Breast epithelium (tissue), 4 donors: ENCODE measurements around the gene CSMD2. TPM values are rescaled to one million over a fixed set of nuclear protein-coding genes. Genes with fewer than 3 reads are reported as not detected.

Source experiments
- DNase-seq, 2 donors: peaks; one replicate each; pipeline ENCODE4 v3.0.0-alpha.2; 2019; ENCODE audit warnings: low spot score in 2 of 2
- H3K27ac ChIP-seq, 2 donors: fragments of 200-600 bp; sonication (generic) in 1 of 2; one replicate each; pipeline ENCODE4 v1.5.1; 2016 to 2019; ENCODE audit warnings: mild to moderate bottlenecking in 1 of 2
- H3K27me3 ChIP-seq, 2 donors: fragments of 200-600 bp; sonication (generic) in 1 of 2; one replicate each; pipeline versions ENCODE4 v1.5.1 to v1.6.0; 2017 to 2019; ENCODE audit warnings: control low read depth in 1 of 2, mild to moderate bottlenecking in 1 of 2
- H3K36me3 ChIP-seq: fragments of 200-600 bp; one replicate; pipeline ENCODE4 v1.5.1; 2019
- H3K4me1 ChIP-seq, 2 donors: fragments of 200-600 bp; sonication (generic); one replicate each; pipeline ENCODE4 v1.5.1; 2016 to 2019; ENCODE audit warnings: control low read depth in 1 of 2
- H3K4me3 ChIP-seq, 3 donors: fragments of 200-600 bp; sonication (generic); 1 replicate in 2 of 3; 2 replicates in 1 of 3; pipeline ENCODE4 v1.5.1; 2016 to 2019; ENCODE audit warnings: mild to moderate bottlenecking in 3 of 3, moderate library complexity in 2 of 3
- H3K9me3 ChIP-seq, 2 donors: fragments of 200-600 bp; sonication (generic) in 1 of 2; one replicate each; pipeline ENCODE4 v1.5.1; 2016 to 2019; ENCODE audit warnings: control low read depth in 1 of 2
- CTCF ChIP-seq, 3 donors: fragments of 450-650 bp; IDR thresholded peaks; one replicate each; pipeline ENCODE4 v1.5.1; 2016 to 2017; ENCODE audit warnings: antibody characterized with exemption in 3 of 3, mild to moderate bottlenecking in 3 of 3, moderate library complexity in 3 of 3
- POLR2A ChIP-seq: fragments of 450-650 bp; IDR thresholded peaks from one replicate; pipeline ENCODE4 v1.6.1; 2016; ENCODE audit warnings: antibody characterized with exemption, mild to moderate bottlenecking, moderate library complexity
- POLR2AphosphoS5 ChIP-seq, 3 donors: sonication (generic); formaldehyde crosslinking; IDR thresholded peaks; one replicate each; pipeline ENCODE4 v1.6.1; 2017; ENCODE audit warnings: antibody characterized with exemption in 3 of 3
- intact Hi-C: fragments of 100-400 bp; cut with DNase I; formaldehyde crosslinking; loops from one replicate; pipeline ENCODE4 v1.15.1; 2023; ENCODE audit warnings: low total_unique reads
- total RNA-seq, 3 donors: library from RNA; depleted of rRNA; stranded (reverse); fragments of >200 nt; gene quantifications; one replicate each; pipeline ENCODE4 v1.1.0, GENCODE V29; 2016

Gene CSMD2
- total RNA-seq, 3 donors from 2014 or later: 0.33 to 2.6 (median 0.44) TPM

DNA sequence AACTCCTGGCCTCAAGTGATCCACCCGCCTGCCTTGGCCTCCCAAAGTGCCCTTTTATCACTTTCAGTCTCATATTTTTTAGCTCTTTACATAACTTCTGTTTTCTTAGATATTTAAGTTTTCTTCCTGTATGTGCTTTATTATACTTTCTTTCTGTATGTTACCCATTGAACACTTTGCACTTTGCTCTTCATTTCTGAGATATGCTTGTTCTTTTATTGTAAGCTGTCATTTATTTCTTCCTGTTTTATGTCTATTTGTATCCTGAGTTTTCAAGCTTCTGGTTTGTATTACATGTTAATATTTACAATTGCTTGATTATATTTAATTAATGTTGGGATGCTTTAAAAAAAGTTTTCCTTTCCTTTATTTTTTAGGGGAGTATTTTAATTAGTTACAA, 656.9 kb downstream of the CSMD2 start:
- TF ChIP-seq POLR2AphosphoS5 (IDR thresholded peaks at IDR 0.05) (no peak), CTCF (IDR thresholded peaks at IDR 0.05) (no peak), POLR2A (no peak)
- Histone ChIP-seq H3K4me1 (no peaks in the 10 kb centered on the region), H3K36me3 (no peaks in the 10 kb centered on the region), H3K4me3 (no peak overlapping the region), H3K27ac (no peak overlapping the region), H3K27me3 (no peaks in the 10 kb centered on the region), H3K9me3 (no peaks in the 10 kb centered on the region)
- DNase-seq: no peak
- intact Hi-C loops: no loop called here

DNA sequence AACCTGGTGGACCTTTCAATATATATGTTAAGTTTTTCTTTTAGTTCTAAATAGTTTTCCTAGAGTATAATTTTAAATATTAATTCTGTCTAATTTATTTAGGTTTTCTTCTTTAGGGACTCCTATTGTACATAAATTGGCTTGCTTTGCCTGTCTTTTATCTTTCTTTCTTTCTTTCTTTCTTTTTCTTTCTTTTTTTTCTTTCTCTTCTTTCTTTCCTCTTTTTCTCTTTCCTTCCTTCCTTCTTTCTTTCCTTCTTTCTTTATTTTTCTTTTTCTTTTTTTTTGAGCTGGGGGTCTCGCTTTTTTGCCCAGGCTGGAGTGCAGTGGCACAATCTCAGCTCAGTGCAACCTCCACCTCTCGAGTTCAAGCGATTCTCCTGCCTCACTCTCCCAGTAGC, 657.4 kb downstream of the CSMD2 start:
- intact Hi-C loops: no loop called here
- no peak for DNase-seq
- Histone ChIP-seq H3K4me3 (no peak overlapping the region), H3K4me1 (no peaks in the 10 kb centered on the region), H3K9me3 (no peaks in the 10 kb centered on the region), H3K36me3 (no peaks in the 10 kb centered on the region), H3K27me3 (no peaks in the 10 kb centered on the region), H3K27ac (no peak overlapping the region)
- no peak for TF ChIP-seq CTCF (IDR thresholded peaks at IDR 0.05)
- no peak for TF ChIP-seq POLR2AphosphoS5 (IDR thresholded peaks at IDR 0.05)
- no peak for TF ChIP-seq POLR2A

DNA sequence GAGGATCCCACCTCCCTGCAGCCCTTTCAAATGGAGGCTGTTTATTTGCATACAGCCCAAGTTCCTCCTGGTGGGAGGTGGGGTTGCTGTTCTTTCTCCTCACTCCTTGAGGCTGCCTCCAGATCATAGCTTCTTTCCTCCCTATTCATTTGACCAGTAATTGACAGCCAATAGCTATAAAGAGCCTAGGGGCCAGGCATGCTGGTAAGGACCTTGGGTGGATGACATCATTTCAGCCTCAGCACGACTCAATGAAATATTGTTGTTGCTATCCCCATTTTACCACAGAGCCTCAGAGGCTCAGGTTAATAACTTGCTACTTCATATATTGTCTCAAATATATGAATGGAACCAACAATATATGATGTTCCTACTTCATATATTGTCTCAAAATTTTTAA, 661.5 kb downstream of the CSMD2 start:
- Histone ChIP-seq H3K27ac (no peak overlapping the region), H3K27me3 (no peaks in the 10 kb centered on the region), H3K36me3 (no peaks in the 10 kb centered on the region), H3K4me1 (no peaks in the 10 kb centered on the region), H3K4me3 (no peak overlapping the region), H3K9me3 (peaks cover 5 to 6% of the 10 kb centered on the region in 2 donors)
- intact Hi-C loops: no loop called here
- no peak for DNase-seq
- no peak for TF ChIP-seq POLR2A
- no peak for TF ChIP-seq POLR2AphosphoS5 (IDR thresholded peaks at IDR 0.05)
- no peak for TF ChIP-seq CTCF (IDR thresholded peaks at IDR 0.05)

GRCh38 chr1:33502726-33503125, 662.3 kb downstream of the CSMD2 start:
- Histone ChIP-seq H3K4me1 (no peaks in the 10 kb centered on the region), H3K4me3 (no peak overlapping the region), H3K27me3 (no peaks in the 10 kb centered on the region), H3K27ac (no peak overlapping the region), H3K36me3 (no peaks in the 10 kb centered on the region), H3K9me3 (peaks cover 8 to 9% of the 10 kb centered on the region in 2 donors)
- DNase-seq: no peak
- intact Hi-C loops: no loop called here
- TF ChIP-seq POLR2AphosphoS5 (IDR thresholded peaks at IDR 0.05) (no peak), CTCF (IDR thresholded peaks at IDR 0.05) (no peak), POLR2A (no peak)

DNA sequence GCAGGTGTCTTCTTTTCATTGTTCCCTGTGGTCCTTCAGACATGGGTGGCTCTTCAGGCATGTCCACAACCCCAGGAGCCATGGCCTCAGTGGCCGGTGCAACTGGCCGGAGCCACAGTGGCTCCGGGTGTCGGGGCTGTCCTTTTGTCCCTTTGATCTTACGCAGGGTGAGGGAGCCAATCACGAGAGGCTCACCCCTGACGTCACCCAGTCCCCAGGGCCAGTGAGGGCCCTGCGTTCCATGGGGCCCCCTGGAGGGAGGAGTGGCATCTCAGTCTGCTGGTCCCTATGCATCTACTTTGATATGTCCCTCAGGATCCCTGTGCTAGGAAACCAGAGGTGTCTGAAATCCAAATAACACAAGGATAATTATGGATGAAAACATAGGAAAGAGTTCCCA, 663.3 kb downstream of the CSMD2 start:
- Histone ChIP-seq H3K36me3 (no peaks in the 10 kb centered on the region), H3K27ac (no peak overlapping the region), H3K9me3 (peaks cover 14 to 18% of the 10 kb centered on the region in 2 donors), H3K4me1 (no peaks in the 10 kb centered on the region), H3K4me3 (no peak overlapping the region), H3K27me3 (no peaks in the 10 kb centered on the region)
- intact Hi-C loops: no loop called here
- DNase-seq: no peak
- no peak for TF ChIP-seq POLR2A
- TF ChIP-seq CTCF (IDR thresholded peaks at IDR 0.05): no peak
- no peak for TF ChIP-seq POLR2AphosphoS5 (IDR thresholded peaks at IDR 0.05)
